Upper lobe of left lung (tissue), 4 donors: ENCODE measurements around the gene VPS13A.

ENCODE experiments used
- CTCF ChIP-seq, 6 experiments: fragments of 450-650 bp in 4 of 6; fragments of 200-600 bp in 2 of 6; sonication (generic) in 2 of 6; IDR thresholded peaks; one replicate each; pipeline ENCODE4 v1.5.1; 2016 to 2019; ENCODE audit warnings: antibody characterized with exemption in 6 of 6
- EP300 ChIP-seq, 4 donors: sonication (generic); formaldehyde crosslinking; IDR thresholded peaks; one replicate each; pipeline ENCODE4 v1.5.1; 2017; ENCODE audit warnings: antibody characterized with exemption in 4 of 4, control low read depth in 2 of 4
- POLR2A ChIP-seq, 4 donors: fragments of 450-650 bp; IDR thresholded peaks; one replicate each; pipeline ENCODE4 v1.5.1; 2016 to 2017; ENCODE audit warnings: antibody characterized with exemption in 4 of 4, mild to moderate bottlenecking in 2 of 4
- POLR2AphosphoS5 ChIP-seq, 2 donors: sonication (generic); formaldehyde crosslinking; IDR thresholded peaks; one replicate each; pipeline ENCODE4 v1.5.1; 2017; ENCODE audit warnings: antibody characterized with exemption in 2 of 2

GRCh38 chr9:77307166-77307565, 129.8 kb downstream of the VPS13A start:
- TF ChIP-seq CTCF (IDR thresholded peaks at IDR 0.05) = no peak
- no peak for TF ChIP-seq POLR2A (IDR thresholded peaks at IDR 0.05)
- no peak for TF ChIP-seq POLR2AphosphoS5 (IDR thresholded peaks at IDR 0.05)
- TF ChIP-seq EP300 (IDR thresholded peaks at IDR 0.05) = no peak
